Cerebellar cortex (tissue), 1 donor: ENCODE measurements around the gene CEACAM7.

Experiments
- DNase-seq: peaks from one replicate; pipeline ENCODE4 v3.0.0-alpha.2; 2015; ENCODE audit warnings: low spot score

Gene CEACAM7

GRCh38 chr19:41700381-41701195 is 12.5 kb upstream of the CEACAM7 start:
- no peak for DNase-seq

DNA sequence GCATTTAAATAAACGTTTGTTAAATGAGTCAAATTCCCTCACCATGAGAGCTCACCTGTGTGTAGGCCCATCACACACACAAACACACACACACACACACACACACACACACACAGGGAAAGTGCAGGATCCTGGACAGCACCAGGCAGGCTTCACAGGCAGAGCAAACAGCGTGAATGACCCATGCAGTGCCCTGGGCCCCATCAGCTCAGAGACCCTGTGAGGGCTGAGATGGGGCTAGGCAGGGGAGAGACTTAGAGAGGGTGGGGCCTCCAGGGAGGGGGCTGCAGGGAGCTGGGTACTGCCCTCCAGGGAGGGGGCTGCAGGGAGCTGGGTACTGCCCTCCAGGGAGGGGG is 11.9 kb upstream of the CEACAM7 start:
- no peak for DNase-seq

DNA sequence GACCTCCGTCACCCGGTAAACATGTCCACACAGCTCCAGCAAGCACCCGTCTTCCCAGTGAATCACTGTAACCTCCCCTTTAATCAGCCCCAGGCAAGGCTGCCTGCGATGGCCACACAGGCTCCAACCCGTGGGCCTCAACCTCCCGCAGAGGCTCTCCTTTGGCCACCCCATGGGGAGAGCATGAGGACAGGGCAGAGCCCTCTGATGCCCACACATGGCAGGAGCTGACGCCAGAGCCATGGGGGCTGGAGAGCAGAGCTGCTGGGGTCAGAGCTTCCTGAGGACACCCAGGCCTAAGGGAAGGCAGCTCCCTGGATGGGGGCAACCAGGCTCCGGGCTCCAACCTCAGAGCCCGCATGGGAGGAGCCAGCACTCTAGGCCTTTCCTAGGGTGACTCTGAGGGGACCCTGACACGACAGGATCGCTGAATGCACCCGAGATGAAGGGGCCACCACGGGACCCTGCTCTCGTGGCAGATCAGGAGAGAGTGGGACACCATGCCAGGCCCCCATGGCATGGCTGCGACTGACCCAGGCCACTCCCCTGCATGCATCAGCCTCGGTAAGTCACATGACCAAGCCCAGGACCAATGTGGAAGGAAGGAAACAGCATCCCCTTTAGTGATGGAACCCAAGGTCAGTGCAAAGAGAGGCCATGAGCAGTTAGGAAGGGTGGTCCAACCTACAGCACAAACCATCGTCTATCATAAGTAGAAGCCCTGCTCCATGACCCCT is 11.3 kb upstream of the CEACAM7 start:
- no peak for DNase-seq

DNA sequence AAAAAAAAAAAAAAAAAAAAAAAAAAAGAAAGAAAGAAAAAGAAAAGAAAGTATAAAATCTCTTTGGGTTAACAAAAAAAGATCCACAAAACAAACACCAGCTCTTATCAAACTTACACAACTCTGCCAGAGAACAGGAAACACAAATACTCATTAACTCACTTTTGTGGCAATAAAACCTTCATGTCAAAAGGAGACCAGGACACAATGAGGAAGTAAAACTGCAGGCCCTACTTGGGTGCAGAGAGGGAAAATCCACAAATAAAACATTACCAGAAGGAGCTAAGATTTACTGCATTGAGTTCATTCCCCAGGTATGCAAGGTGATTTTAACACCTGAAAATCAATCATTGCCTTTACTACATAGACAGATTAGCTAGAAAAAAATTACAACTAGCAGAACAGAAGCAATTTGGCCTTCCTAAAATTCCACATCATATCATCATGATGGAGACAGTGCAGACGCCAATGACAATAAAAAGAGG is 10.7 kb upstream of the CEACAM7 start:
- no peak for DNase-seq

DNA sequence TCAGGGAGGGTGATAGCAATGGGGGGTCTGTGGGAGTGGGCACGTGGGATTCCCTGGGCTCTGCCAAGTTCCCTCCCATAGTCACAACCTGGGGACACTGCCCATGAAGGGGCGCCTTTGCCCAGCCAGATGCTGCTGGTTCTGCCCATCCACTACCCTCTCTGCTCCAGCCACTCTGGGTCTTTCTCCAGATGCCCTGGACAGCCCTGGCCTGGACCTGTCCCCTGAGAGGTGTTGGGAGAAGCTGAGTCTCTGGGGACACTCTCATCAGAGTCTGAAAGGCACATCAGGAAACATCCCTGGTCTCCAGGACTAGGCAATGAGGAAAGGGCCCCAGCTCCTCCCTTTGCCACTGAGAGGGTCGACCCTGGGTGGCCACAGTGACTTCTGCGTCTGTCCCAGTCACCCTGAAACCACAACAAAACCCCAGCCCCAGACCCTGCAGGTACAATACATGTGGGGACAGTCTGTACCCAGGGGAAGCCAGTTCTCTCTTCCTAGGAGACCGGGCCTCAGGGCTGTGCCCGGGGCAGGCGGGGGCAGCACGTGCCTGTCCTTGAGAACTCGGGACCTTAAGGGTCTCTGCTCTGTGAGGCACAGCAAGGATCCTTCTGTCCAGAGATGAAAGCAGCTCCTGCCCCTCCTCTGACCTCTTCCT is 9.3 kb upstream of the CEACAM7 start:
- DNase-seq = no peak

GRCh38 chr19:41696402-41697197 is 8.5 kb upstream of the CEACAM7 start:
- DNase-seq = no peak

- no peak for DNase-seq
Observed at GRCh38 chr19:41695745-41696144, 7.7 kb upstream of the CEACAM7 start.

DNA sequence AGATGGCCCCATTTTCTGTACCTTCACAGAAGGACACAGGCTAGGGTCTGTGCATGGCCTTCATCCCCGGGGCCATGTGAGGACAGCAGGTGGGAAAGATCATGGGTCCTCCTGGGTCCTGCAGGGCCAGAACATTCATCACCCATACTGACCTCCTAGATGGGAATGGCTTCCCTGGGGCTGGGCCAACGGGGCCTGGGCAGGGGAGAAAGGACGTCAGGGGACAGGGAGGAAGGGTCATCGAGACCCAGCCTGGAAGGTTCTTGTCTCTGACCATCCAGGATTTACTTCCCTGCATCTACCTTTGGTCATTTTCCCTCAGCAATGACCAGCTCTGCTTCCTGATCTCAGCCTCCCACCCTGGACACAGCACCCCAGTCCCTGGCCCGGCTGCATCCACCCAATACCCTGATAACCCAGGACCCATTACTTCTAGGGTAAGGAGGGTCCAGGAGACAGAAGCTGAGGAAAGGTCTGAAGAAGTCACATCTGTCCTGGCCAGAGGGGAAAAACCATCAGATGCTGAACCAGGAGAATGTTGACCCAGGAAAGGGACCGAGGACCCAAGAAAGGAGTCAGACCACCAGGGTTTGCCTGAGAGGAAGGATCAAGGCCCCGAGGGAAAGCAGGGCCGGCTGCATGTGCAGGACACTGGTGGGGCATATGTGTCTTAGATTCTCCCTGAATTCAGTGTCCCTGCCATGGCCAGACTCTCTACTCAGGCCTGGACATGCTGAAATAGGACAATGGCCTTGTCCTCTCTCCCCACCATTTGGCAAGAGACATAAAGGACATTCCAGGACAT is 7.0 kb upstream of the CEACAM7 start:
- DNase-seq = no peak

DNA sequence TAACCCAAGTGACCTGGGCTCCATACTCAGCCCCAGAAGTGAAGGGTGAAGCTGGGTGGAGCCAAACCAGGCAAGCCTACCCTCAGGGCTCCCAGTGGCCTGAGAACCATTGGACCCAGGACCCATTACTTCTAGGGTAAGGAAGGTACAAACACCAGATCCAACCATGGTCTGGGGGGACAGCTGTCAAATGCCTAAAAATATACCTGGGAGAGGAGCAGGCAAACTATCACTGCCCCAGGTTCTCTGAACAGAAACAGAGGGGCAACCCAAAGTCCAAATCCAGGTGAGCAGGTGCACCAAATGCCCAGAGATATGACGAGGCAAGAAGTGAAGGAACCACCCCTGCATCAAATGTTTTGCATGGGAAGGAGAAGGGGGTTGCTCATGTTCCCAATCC is 6.1 kb upstream of the CEACAM7 start:
- no peak for DNase-seq

DNA sequence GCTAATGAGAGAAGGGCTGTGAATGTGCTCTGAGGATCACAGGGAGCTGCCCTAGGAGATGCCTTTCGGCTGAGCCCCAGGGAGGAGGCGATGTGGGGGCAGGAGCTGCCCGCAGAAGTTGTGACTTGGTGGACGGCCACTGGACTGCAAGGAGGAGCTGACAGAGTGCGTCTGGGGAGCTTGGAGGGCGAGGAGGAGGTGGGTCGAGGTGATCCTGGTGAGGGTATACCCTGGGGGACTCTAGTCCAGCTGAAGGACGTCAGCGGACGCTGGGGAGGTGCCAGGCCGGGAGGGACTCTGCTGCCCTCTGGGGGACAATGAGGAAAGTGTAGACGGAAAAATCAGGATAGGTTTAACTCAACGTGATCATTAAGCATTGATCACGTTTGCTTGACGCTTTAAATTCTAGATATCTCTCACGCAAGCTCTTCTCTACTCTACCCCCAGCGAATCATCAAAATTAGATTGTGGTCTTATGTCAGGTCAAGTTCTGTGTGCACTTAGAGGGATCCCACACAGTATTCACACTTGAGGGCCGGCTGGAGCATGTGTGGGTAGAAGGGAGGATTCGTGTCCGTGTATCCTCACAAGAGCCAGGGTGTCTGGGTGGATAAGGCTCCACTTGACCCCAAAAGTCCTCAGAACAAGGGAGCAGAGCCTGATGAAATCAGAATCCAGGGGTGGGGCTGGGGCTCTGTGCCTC is 3.3 kb upstream of the CEACAM7 start:
- no peak for DNase-seq

DNA sequence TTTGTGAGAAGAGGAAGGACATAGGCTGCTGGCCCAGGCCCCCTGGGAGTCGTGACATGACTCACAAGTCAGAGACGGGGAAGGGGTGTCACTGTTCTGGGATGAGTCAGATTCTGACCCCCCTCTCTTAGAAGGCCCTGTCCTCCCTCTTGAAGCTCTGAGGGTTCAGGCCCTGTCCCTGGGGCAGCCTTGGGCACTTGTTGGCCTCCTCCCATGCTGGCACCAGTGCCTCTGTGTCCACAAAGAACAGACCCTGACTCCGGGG is 2.7 kb upstream of the CEACAM7 start:
- DNase-seq = no peak

- DNase-seq = no peak
Observed at GRCh38 chr19:41689993-41690800, 2.1 kb upstream of the CEACAM7 start.

DNA sequence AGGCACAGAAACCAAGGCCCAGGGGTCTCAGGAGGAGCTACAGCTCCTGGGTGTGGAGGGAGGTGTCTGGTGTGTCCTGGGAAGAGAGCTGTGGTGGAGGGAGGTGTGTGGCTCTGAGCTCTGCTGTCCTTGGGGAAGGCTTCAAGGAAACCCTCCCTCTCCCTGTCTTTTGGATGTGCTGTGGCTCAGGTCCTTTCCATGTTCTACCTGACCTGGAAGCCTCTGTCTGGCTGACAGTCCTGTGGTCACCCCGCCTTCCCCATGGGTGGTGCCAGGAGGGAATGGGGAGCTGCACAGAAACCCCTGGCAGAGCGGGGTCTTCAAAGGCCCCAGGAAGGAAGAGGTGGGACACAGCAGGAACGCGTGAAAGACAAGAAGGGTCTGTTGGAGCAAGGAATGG is 617 bp upstream of the CEACAM7 start:
- no peak for DNase-seq

GRCh38 chr19:41687419-41687818 is 651 bp downstream of the CEACAM7 start:
- DNase-seq = no peak

GRCh38 chr19:41682437-41682836 is 5.6 kb downstream of the CEACAM7 start:
- no peak for DNase-seq

DNA sequence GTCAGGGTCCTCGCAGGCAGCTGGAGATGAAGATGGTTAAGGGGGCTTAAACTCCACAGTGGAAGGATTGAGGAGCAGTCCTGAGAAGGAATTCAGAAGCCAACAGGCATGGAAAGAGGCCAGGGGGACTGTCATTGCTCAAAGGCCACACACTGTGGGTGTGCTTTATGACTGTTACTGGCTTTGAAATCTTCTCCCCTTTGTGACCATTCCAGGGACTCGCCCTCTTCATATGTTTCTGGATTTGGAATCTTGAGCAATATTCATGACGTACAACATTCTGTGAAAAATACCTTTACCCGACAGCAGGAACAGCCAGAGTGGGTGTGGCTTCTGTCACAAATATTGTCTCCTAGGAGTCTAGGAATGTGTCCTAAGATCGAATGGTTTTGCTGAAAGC is 16.6 kb downstream of the CEACAM7 start:
- DNase-seq = no peak

DNA sequence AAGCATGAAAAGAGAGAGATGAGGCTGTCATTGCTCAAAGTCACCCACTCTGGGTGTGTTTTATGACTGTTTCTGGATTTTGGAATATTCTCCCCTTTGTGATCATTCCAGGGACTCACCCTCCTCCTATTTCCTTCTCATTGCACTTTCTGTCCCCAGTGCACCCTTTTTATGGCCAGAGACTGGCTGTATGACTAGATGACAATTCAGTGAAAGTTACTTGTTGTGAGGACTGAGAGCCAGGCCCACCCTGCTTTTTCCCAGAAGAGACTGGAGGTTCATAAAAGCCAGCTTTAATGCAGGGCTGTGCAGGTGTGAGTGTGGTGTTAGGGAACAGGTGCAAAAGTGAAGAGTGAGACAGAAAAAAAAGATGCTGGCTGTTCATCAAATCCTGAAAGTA is 17.3 kb downstream of the CEACAM7 start:
- DNase-seq = no peak

DNA sequence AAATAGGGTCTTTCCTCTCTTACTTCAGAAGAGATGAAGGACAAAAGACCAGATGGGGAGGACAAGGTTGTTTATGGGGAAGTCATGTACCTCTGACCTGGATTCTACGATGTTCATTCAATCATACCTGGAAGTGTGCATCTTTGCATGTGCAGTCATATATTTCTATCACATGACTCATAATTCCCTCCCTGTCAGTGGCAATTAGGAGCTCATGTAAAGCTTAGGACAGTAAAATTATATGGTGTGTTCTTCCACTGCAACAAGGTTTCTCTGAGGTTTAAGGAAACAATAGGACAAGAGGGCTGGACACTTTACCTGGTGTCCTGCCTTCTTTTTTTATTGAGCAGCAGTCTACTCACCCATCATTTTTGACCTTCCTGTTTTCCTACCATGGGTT is 19.8 kb downstream of the CEACAM7 start:
- DNase-seq = no peak

DNA sequence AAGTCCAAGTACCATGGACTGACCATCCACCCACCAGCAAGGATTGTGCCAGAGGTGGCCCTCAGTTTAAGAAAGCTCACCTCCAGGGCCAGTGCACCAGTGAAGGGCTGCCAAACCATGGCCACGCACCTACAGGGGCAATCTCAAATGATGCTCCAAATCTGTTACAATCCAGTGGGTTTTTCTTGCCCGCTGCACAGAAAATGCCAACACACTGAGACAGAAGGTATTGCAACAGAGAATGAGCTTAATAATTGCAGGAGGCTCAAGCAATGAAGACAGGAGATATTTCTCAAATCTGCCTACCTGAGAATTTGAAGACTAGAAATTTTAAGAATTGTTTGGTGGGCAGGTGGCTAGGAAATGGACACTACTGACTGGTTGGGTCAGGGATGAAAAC is 22.0 kb downstream of the CEACAM7 start:
- no peak for DNase-seq

DNA sequence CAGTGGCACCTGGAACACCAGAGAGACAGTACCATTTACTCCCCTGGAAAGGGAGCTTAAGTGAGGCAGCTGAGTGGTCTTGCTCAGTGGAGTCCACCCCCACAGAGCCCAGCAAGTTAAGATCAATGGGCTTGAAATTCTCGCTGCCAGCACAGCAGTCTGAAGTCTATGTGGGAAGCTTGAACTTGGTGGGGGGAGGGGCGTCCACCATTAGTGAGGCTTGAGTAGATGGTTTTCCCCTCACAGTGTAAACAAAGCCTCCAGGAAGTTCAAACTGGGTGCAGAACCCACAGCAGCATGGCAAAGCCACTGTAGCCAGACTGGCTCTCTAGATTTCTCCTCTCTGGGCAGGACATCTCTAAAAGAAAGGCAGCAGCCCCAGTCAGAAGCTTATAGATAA is 30.9 kb downstream of the CEACAM7 start:
- no peak for DNase-seq
